HG02981 (cell line): ENCODE data around the gene RBM14.
"Not testable (repeated sequence)": the region's sequence is repeated elsewhere in the genome, so short reads cannot be mapped to it uniquely, and the experiment has no call there.

ENCODE experiments used
- ATAC-seq: cut with Tn5 transposase; IDR thresholded peaks from one replicate; pipeline ENCODE4 v1.9.1; 2021; ENCODE audit warnings: mild to moderate bottlenecking, moderate library complexity; ENCODE audit not compliant: unreplicated experiment

The RBM14 gene

GRCh38 chr11:66616379-66617154 is at the start of gene RBM14:
Gene RBM14 (plus strand): TSS chr11:66616630. CDS start chr11:66616721, 91 bp downstream.
- ATAC-seq: peak; percentile 91

- no peak for ATAC-seq
Observed at GRCh38 chr11:66567787-66568123, 48.7 kb upstream of the RBM14 start.

GRCh38 chr11:66568124-66568916 is 48.1 kb upstream of the RBM14 start, which contains the start of gene CTSF:
Gene CTSF (minus strand): TSS chr11:66568606. CDS start chr11:66568486, 120 bp downstream.
- ATAC-seq: no peak

GRCh38 chr11:66569076-66569475 is 47.4 kb upstream of the RBM14 start:
- ATAC-seq: no peak

GRCh38 chr11:66570079-66570849 is 46.2 kb upstream of the RBM14 start:
- ATAC-seq: no peak

GRCh38 chr11:66570850-66571180 is 45.6 kb upstream of the RBM14 start:
- ATAC-seq: no peak

GRCh38 chr11:66579017-66579606 is 37.3 kb upstream of the RBM14 start:
- ATAC-seq: no peak

GRCh38 chr11:66580803-66581202 is 35.6 kb upstream of the RBM14 start:
- ATAC-seq: no peak

- ATAC-seq: no peak
Observed at GRCh38 chr11:66581261-66581660, 35.2 kb upstream of the RBM14 start.

GRCh38 chr11:66582565-66583147 is 33.8 kb upstream of the RBM14 start:
- ATAC-seq: not testable (repeated sequence)

- not testable (repeated sequence) for ATAC-seq
Observed at GRCh38 chr11:66585447-66585846, 31.0 kb upstream of the RBM14 start.

GRCh38 chr11:66586136-66586535 is 30.3 kb upstream of the RBM14 start:
- ATAC-seq: no peak

- ATAC-seq: not testable (repeated sequence)
Observed at GRCh38 chr11:66589315-66589714, 27.1 kb upstream of the RBM14 start.

- ATAC-seq: no peak
Observed at GRCh38 chr11:66589996-66590675, 26.3 kb upstream of the RBM14 start.

- no peak for ATAC-seq
Observed at GRCh38 chr11:66591175-66591574, 25.3 kb upstream of the RBM14 start.

- ATAC-seq: peak; percentile 93
Observed at GRCh38 chr11:66592457-66593302, 23.8 kb upstream of the RBM14 start, which contains the start of the genes CCDC87 and CCS. Gene CCDC87 (minus strand): TSS chr11:66593063. CDS start chr11:66593015, 48 bp downstream. Gene CCS (plus strand): TSS chr11:66593185. CDS start chr11:66593262, 77 bp downstream.

GRCh38 chr11:66593303-66593635 is 23.2 kb upstream of the RBM14 start:
- no peak for ATAC-seq

GRCh38 chr11:66593650-66594049 is 22.8 kb upstream of the RBM14 start:
- ATAC-seq: no peak

- no peak for ATAC-seq
Observed at GRCh38 chr11:66595245-66595904, 21.1 kb upstream of the RBM14 start.
